ENCODE results near the gene NCKAP5L. TPM values are rescaled to one million over a fixed set of nuclear protein-coding genes. Genes with fewer than 3 reads are reported as not detected.

Gene NCKAP5L
- total RNA-seq, 1 donor from 2014 or later: 9.1 TPM

GRCh38 chr12:49868449-49868848, 40.2 kb upstream of the NCKAP5L start:
- no peak for DNase-seq
- POLR2A ChIA-PET: interaction anchor here (1.2 kb wide), 1 partner anchor 25 kb away, joined by 3 read pairs; the partner anchor contains the start of gene BCDIN3D
- ATAC-seq (ENCODE audit: low read depth): no peak
- Mint-ChIP-seq H3K27me3 (peaks cover 6% of the 10 kb centered on the region), H3K4me1 (no peaks in the 10 kb centered on the region), H3K4me3 (no peak overlapping the region), H3K9me3 (no peaks in the 10 kb centered on the region), H3K27ac (no peak overlapping the region), H3K36me3 (ENCODE audit: low read depth) (no peaks in the 10 kb centered on the region)
- CTCF ChIA-PET: interaction anchor here (1.6 kb wide), 1 partner anchor 17 kb away, joined by 4 read pairs; no protein-coding TSS in a partner anchor
- no peak for TF ChIP-seq CTCF (IDR thresholded peaks at IDR 0.05)
- intact Hi-C loops (cut with micrococcal nuclease): loop anchor here (5.0 kb wide), 1 partner anchor 99 kb away; no protein-coding TSS in a partner anchor

- no peaks in the 10 kb centered on the region for H3K4me1 Mint-ChIP-seq
- POLR2A ChIA-PET: interaction anchor here (0.6 to 1.2 kb wide), 2 partner anchors 25 to 898 kb away, joined by 3 to 4 read pairs; partner anchors contain the start of gene BCDIN3D
- H3K27ac Mint-ChIP-seq: no peak overlapping the region
- H3K27me3 Mint-ChIP-seq: peaks cover 6% of the 10 kb centered on the region
- no peak for TF ChIP-seq CTCF (IDR thresholded peaks at IDR 0.05)
- intact Hi-C loops (cut with micrococcal nuclease): loop anchor here (1.0 to 5.0 kb wide), 4 partner anchors 91 to 189 kb away; partner anchors contain the start of gene TMBIM6
- CTCF ChIA-PET: interaction anchor here (1.2 to 1.6 kb wide), 4 partner anchors 17 to 455 kb away, joined by 3 to 4 read pairs (median 4); no protein-coding TSS in a partner anchor
- H3K4me3 Mint-ChIP-seq: no peak overlapping the region
- ATAC-seq (ENCODE audit: low read depth) (no peak), DNase-seq (no peak)
- no peaks in the 10 kb centered on the region for H3K36me3 Mint-ChIP-seq (ENCODE audit: low read depth)
- no peaks in the 10 kb centered on the region for H3K9me3 Mint-ChIP-seq
Measured at GRCh38 chr12:49867570-49868341, 39.5 kb upstream of the NCKAP5L start.

GRCh38 chr12:49866859-49867569, 38.8 kb upstream of the NCKAP5L start:
- ChIA-PET CTCF (interaction anchor here (1.2 to 1.6 kb wide), 6 partner anchors 16 to 456 kb away, joined by 3 to 5 read pairs (median 4); partner anchors contain the start of gene TMBIM6), POLR2A (interaction anchor here (0.6 to 1.2 kb wide), 3 partner anchors 24 to 898 kb away, joined by 3 to 4 read pairs (median 3); partner anchors contain the start of genes BCDIN3D and TMBIM6)
- ATAC-seq (ENCODE audit: low read depth) (peak; percentile 90), DNase-seq (peak; percentile 67)
- Mint-ChIP-seq H3K9me3 (no peaks in the 10 kb centered on the region), H3K4me3 (no peak overlapping the region), H3K4me1 (no peaks in the 10 kb centered on the region), H3K27me3 (peaks cover 6% of the 10 kb centered on the region), H3K36me3 (ENCODE audit: low read depth) (no peaks in the 10 kb centered on the region), H3K27ac (no peak overlapping the region)
- TF ChIP-seq CTCF (IDR thresholded peaks at IDR 0.05): no peak
- intact Hi-C loops (cut with micrococcal nuclease): loop anchor here (1.0 to 5.0 kb wide), 4 partner anchors 91 to 189 kb away; partner anchors contain the start of gene TMBIM6

- intact Hi-C loops (cut with micrococcal nuclease): loop anchor here (5.0 kb wide), 1 partner anchor 102 kb away; no protein-coding TSS in a partner anchor
- CTCF ChIA-PET: interaction anchor here (1.4 to 3.1 kb wide), 3 partner anchors 28 to 124 kb away, joined by 3 to 11 read pairs (median 5); partner anchors contain the start of gene TMBIM6
- no peak for TF ChIP-seq CTCF (IDR thresholded peaks at IDR 0.05)
- H3K27ac Mint-ChIP-seq: no peak overlapping the region
- H3K9me3 Mint-ChIP-seq: no peaks in the 10 kb centered on the region
- H3K4me1 Mint-ChIP-seq: no peaks in the 10 kb centered on the region
- no peak overlapping the region for H3K4me3 Mint-ChIP-seq
- no peaks in the 10 kb centered on the region for H3K36me3 Mint-ChIP-seq (ENCODE audit: low read depth)
- peaks cover 6% of the 10 kb centered on the region for H3K27me3 Mint-ChIP-seq
- DNase-seq (no peak), ATAC-seq (ENCODE audit: low read depth) (no peak)
- POLR2A ChIA-PET: no interaction called here
Measured at GRCh38 chr12:49865782-49866135, 37.5 kb upstream of the NCKAP5L start.

Measured in activated B cell treated with CpG ODN at 0.5 μM for 24 hours (primary cell).